Activated effector memory CD4-positive, alpha-beta T cell treated with Interleukin-2 at 50 U/mL for 16 hours (primary cell): ENCODE measurements around the gene CARD9.
A peak's percentile ranks its signal among the peaks of the same experiment; 100 is the strongest.
"Not testable (repeated sequence)": the region's sequence is repeated elsewhere in the genome, so short reads cannot be mapped to it uniquely, and the experiment has no call there.

Experiments used
- DNase-seq: peaks from one replicate; pipeline ENCODE4 v3.0.0-alpha.2; 2020

The CARD9 gene

DNA sequence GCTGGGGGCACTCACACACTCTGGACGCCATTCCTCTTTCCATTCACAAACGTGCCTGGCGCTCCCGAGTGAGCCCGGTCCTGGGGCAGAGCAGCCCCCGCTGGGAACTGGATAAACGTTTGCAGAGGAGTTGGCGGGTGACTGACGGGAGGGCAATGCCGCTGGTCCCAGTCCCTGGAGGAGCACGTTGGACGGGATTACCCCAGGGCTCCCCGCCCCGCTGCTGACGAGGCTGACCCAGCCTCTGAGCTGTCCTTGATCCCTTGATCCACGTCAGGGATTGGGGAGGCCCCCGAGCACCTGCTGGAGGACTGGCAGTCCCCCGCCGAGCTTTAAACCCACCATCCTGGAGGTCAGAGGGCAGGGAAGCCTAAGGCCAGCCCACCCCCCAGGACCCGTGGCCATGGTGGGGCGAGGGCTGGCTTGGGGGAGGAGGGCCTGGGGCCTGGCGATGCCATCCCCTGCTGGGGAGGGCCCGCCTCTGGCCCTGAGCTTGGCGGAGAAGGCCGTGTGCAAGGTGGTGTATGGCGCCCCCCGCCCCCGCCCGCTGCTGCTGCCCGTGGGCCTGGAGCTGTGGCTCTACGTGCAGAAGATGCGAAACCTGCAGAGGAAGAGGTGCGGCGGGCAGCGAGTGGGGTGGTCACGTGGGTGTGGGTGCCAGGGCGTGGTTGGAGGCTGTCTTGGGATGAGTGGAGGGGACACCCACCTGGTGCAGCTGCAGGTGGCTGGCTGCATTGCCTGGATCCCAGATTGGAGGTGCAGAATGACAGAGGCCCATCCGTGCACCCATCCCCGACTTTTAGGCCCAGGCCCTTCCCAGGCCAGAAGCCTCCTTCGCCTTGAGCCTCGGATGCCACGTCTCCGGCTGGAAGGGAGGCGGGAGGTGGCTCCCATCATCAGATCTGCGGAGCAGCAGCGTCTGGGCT is 41.6 kb downstream of the CARD9 start:
- DNase-seq, result no peak

GRCh38 chr9:136331030-136331429 is 42.4 kb downstream of the CARD9 start:
- DNase-seq, result no peak

DNA sequence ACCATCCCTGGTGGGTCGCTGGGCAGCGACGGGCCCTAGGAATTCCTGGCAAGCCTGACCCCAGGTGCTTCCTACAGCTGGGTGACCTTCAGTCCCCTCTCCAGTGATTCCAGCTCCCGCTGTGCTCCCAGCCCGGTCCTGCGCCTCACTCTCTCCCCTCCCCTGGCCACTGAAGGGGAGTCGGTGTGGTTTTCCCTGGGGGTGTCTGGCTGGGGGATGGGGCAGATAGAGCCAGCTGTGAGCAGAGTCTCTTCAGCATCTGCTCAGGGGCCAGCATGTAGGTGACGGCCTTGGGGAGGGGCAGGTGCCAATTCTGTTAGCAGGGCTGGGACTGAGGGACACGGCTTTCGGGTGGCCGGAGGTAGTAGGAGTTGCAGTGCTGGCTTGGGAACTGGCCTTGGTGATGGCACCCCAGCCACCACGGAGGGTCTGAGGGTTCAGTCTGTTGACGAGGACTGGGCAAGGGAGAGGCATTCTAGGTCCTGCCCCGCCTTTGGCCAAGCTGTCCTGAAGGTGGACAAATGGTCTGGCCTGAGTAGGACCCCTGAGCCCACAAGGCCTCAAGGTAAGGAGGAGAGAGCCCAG is 43.0 kb downstream of the CARD9 start:
- DNase-seq, result no peak

GRCh38 chr9:136329636-136330405 is 43.6 kb downstream of the CARD9 start:
- no peak for DNase-seq

- no peak for DNase-seq
Observed at GRCh38 chr9:136329211-136329627, 44.2 kb downstream of the CARD9 start.

DNA sequence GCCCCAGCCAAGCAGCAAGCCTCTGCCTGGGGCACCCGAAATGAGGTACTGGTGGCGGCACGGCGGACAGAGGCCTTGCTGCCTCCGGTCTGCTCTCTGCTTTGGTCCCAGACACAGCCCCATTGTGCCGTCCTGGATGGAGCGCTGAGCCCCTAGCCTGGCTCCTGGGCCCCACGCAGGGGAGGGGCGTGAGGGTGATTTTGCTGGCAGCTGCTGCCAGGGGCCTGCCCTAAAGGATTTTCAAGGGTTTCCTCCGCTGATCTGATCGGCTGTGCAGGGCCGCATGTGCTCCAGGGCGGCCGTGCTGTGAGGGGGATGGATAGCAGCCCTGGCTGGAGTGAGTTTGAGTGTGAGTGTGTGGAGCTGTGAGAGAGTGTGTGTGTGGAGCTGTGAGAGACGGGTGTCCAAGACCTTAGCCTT is 44.8 kb downstream of the CARD9 start:
- DNase-seq, result no peak

DNA sequence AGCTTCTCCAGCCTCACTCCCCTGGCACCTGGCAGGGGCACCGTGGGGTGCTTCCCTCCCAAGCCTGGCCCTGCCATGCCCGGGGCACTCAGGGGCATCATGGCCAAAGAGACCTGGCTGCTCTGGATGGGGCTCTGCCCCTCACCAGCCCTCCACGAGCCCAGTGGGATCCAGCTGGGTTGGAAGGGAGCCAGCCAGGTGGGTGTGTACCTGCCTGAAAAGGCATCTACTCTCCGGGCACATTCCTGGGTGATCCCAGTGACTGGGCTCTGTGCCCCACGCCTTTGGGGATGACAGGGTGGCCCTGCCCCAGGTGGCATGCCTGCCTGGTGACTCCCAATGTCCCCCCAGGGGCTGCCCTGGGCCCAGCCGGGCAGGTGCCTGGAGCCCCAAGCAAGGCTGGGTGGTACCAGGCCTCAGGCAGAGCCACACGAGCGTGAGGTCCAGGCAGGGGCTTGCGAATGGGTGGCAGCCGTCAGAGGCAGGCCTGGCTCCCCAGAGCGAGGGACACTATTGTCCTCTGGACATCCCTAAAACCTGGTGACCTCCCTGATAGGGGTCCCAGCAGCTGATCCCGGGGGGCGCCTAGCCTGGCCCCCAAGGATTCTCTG is 45.4 kb downstream of the CARD9 start:
- DNase-seq, result no peak

DNA sequence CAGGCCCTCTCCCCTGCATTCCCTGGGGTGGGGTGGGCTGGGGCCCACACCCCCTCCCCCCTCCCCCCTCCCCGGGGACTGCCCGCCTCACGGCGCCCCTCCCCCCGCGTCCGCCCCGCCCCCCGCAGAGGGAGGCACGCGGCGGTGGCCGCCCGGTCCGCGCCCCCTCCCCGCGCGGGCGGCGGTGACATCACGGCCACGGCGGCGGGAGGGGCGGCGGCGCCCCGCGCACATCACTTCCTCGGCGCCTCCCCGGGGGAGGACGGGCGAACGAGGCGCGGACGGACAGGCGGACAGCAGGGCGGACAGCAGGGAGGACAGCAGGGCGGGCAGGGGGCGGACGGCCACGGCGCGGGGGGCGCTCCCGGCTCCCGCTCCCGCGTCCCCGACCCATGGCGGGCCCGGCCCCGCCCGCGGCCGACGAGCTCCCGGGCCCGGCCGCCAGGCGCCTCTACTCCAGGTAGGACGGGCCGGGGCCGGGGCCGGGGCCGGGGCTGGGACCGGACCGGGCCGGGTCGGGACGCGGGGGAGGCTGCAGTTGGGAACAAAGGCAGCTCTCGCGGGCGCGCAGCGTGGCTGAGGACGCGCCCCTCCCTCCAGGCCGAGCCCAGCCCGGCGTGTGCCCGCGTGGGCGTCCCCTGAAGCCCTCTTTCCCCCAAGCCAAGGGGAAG is 46.0 kb downstream of the CARD9 start, which contains the start of gene GPSM1:
Gene GPSM1, plus strand, starts transcription at position 236 of the 671 bp plus-strand sequence. Its CDS starts 157 bp downstream, at position 393.
- DNase-seq, result peak; percentile 13

GRCh38 chr9:136326761-136327303 is 46.6 kb downstream of the CARD9 start:
- no peak for DNase-seq

- DNase-seq, result no peak
Observed at GRCh38 chr9:136326061-136326760, 47.3 kb downstream of the CARD9 start.

DNA sequence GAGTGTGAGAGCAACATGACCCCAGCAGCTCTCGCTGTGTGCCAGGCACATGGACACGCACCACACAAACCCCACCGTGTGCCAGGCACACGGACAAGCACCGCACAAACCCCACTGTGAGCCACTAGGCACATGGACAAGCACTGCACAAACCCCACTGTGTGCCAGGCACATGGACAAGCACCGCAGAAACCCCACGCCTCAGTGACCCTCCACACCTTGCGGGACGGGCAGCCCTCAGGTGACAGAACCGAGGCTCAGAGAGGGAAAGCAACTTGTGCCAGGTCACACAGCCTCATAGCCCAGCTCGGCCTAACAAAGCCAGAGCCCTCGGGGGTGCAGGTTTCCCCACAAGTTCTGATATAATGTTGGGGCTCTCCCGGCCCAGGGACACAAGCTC is 48.1 kb downstream of the CARD9 start:
- DNase-seq, result no peak

DNA sequence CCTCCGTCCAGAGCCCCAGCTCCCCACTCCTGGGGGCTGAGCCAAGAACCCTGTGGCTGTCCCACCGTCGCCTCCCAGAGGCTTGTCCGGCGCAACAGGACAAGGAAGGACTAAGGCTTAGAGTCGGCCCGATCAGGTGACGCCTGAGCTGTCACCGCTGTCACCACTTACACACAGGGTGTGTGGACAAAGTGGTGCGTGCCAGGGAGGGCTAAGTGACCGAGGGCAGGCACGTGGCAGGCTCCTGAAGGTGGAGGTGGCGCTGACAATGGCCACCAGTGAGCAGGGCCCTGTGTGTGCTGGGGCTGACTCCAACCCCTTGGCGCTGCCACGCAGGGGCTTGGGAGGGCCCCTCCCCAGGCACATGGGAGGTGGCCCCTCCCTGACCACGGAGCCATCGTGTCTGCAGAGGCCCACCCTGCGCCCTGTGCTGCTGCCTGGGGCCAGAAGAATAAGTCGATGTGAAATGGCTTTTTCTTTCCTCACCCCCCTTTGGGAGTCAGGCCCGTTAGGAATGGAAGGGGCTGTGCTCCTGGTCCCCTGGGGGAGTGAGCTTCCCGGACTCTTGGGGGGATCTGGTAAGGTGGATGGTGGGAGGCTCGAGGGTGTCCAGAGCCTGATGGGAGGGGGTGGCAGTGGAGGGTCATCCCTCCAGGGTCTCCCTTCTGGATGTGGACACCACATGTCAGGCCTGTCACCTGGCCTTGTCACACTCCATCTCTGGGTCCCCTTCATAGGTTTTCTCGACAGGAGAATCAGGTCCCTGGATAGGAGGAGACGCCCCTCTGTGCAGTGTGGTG is 48.8 kb downstream of the CARD9 start:
- no peak for DNase-seq

DNA sequence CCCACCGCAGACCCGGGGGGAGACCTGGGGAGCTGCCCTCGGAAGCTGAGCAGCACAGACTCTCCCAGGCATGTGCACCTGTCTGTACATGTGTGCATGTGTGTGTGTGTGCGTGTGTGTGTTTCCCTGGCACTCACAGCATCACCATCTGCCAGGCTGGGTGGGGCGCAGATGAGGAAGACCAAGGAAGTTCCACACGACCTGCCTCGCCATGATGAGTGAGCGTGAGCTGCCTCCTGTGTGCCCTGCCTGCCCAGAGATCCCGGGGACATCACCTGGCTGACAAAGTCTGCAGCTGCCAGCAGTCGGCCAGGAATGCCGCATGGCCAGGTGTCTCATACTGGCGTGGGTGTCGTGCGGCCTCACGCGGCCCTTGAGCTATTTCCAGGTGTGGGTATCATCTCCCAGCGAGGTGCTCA is 50.1 kb downstream of the CARD9 start:
- no peak for DNase-seq

DNA sequence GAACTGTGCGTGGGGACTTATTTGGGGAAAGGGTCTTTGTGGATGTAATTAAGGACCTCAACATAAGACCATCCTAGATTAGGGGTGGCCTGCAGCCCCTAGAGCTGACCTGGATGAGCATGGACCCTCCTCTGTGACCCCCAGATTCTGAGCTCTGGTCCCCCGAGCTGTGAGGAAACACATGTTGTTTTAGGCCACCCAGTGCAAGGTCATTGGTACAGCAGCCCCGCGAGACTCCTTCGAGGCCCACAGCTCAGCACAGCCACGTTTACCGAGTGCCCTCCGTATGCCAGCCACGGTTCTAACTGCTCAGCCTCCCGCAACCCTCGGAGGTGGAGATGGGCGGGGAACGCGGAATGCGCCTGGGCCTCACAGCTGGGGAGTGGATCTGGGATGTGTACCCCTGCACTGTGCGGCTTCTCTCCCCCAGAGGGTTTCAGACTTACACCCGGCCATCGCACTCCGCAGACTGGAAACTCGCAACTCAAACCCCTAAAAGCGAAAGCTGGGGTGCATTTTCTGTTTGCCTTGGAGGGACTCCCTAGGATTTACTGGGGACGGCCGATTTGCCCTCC is 50.6 kb downstream of the CARD9 start:
- DNase-seq, result no peak

GRCh38 chr9:136321561-136321960 is 51.9 kb downstream of the CARD9 start:
- no peak for DNase-seq

DNA sequence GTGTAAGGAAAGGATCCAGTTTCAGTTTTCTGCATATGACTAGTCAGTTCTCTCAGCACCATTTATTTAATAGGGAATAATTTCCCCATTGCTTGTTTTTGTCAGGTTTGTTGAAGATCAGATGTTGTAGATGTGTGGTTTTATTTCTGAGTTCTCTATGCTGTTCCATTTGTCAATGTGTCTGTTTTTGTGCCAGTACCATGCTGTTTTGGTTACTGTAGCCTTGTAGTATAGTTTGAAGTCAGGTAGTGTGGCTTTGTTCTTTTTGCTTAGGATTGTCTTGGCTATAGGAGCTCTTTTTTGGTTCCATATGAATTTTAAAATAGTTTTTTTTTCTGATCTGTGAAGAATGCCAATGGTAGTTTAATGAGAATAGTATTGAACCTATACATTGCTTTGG is 52.5 kb downstream of the CARD9 start:
- not testable (repeated sequence) for DNase-seq

- DNase-seq, result not testable (repeated sequence)
Observed at GRCh38 chr9:136319955-136320354, 53.5 kb downstream of the CARD9 start.

DNA sequence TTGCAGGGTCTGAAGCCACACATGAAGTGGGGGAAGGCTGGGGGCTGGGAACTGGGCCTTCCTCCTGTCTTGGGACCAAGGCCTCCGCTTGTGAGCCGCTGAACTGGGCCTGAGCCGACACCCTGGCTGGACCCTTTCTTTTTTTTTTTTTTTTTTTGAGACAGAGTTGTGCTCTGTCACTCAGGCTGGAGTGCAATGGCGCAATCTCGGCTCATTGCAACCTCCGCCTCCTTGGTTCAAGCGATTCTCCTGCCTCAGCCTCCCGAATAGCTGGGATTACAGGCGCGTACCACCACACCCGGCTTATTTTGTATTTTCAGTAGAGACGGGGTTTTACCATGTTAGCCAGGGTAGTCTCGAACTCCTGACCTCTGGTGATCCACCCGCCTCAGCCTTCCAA is 54.2 kb downstream of the CARD9 start:
- DNase-seq, result not testable (repeated sequence)

DNA sequence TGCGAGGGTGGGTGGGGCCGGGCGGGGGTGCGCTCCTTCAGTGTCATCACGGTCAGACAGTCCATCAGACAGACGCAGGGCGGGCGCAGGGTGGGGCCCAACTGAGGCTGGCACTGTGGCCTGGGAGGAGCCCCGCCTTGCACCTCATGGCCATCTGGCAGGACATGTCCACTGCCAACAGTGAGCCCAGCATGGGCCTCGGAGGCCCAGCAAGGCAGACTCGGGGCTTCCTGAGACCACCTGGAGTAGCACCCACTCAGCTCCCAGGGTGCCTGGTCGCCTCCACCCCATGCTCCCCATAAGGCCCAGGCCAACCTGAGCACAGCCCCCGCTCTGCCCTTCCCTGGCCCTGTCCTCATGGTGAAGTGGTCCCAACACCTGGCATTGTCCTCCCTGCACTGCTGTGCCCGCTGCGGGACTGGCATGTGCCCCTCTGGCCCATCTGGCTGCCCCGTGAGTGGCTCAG is 54.7 kb downstream of the CARD9 start:
- DNase-seq, result no peak
